HG03135 (cell line): ENCODE measurements around the gene AGAP4.
"Not testable (repeated sequence)": the region's sequence is repeated elsewhere in the genome, so short reads cannot be mapped to it uniquely, and the experiment has no call there.

Experiments
- ATAC-seq: cut with Tn5 transposase; IDR thresholded peaks from one replicate; pipeline ENCODE4 v1.9.1; 2021; ENCODE audit warnings: mild to moderate bottlenecking, moderate library complexity; ENCODE audit not compliant: unreplicated experiment

The AGAP4 gene

DNA sequence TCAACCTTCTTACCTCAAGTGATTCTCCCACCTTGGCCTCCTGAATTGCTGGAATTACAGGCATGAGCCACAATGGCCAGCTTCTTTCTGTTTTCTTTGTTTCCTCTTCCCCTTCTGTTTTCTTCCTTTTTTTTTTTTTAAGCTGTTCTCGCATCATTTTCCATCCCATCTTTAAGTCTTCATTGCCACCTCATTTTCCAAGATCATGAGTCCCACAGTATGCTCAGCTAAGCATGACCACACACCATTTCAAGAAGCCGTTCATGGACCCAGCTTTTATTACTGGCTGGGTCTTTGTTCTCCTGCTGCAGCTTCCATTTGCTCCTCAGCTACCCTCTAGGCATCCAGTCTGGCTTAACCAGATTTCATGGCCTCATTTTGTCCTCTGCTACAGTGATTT is 52.5 kb downstream of the AGAP4 start:
- not testable (repeated sequence) for ATAC-seq

DNA sequence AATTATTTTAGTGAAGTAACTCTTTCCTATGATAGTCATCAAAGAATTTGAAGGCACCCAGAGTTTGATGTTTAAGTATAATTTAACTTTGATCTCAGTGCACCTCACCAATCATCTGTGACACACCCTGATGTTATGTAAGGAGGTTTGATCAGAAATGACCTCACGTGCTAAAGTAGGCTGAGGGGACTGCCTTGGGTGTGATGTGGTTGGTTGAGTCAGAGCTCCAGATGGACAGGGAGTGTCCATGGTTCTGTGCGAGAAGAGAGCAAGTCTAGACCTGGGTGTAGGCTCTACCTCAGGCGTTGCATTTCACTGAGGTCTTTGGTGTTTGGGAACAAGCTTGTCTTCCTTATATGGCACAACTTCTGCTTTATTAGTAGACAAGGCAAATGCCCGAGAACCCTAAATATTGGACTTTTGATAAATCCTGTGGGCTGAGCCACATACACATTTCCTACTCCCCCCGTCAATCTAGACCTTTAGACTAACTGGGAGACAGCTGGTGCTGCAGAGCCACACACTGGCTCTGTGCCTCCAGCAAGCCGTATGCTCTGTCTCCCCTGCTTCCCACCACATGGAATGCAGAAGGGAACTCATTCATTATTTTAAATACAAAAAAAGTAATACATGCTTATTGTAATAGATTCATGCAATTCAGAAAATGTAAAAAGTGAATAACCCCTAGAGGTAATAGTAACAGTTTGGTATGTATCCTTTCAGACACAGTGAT is 56.4 kb downstream of the AGAP4 start:
- ATAC-seq: not testable (repeated sequence)

DNA sequence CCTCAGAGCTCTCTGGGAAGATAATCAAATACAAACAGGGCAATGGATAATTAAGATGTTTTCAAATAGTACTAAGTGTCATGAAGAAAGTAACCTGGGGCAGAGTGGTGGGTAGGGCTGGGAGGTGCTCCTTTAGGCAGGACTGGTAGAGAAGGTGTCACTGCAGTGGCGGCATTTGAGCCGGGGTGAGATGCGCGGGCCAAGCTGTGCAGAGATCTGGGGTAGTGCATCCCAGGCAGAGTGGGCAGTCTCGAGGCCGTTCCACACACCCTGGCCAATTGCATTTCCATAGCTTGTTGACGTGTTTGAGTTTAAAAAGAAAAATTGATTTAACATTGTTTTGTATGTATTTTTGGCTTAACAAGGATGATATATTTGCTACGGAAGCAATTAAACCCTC is 57.3 kb downstream of the AGAP4 start:
- not testable (repeated sequence) for ATAC-seq

DNA sequence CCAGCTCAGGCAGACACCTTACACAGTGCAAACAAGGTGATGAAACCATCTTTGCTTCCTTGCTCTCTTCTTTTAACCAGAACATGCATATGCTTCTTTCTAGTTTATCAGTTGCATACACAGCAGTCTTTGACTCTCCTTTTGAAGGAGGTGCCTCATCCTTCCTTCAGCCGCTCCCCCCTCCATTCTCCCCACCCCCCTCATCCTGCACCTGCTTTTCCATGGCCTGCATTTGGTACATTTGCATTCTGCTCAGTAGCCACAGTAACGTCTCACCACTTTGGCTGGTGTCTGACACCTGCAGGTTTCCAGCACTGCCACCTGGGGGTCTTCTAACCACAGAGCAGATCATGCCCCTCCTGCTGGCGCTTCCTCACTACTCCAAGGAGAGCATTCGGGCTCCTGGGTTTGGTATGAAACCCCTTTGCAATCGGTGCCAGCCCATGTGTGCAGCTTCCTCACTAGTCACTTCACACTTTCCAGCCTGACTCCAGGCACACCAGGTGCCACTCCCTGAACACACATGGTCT is 60.0 kb downstream of the AGAP4 start:
- ATAC-seq: not testable (repeated sequence)

DNA sequence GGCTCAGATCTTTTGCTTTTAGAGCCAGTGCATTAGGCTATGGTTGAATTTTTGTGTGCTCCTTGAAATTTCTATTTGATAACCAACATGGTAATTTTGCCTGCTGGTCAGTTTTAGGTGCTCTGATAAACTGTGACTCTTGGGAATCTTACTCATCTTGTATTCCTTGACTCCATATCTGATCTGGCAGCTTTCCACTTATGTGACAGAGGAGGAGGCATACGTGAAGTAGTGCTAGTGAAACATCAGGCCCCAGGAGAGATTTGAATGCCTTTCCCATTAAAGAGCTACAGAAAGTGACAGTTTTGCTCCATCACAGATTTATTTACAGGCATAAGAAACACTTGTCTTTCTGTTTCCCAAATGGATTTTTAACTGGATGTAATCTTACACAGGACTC is 61.1 kb downstream of the AGAP4 start:
- not testable (repeated sequence) for ATAC-seq
